WTC11 (cell line): ENCODE results near the gene UTP11. TPM values are rescaled to one million over a fixed set of nuclear protein-coding genes. Genes with fewer than 3 reads are reported as not detected.

Experiments
- ATAC-seq: fragments of 200-7000 bp; cut with Tn5 transposase; 2 replicates; pipeline ENCODE4 v1.10.0; 2021; ENCODE audit warnings: mild to moderate bottlenecking, moderate library complexity
- CTCF ChIA-PET: fragments of 300-600 bp; sonication (Branson Sonifier 250); formaldehyde crosslinking; loops from one replicate; lab custom pipeline; 2021; ENCODE audit warnings: antibody characterized with exemption; lab: Charles Lee
- POLR2A ChIA-PET: fragments of 350-600 bp; sonication (Branson Sonifier 250); formaldehyde crosslinking; loops from one replicate; lab custom pipeline; 2021; ENCODE audit warnings: antibody characterized with exemption; lab: Charles Lee
- DNase-seq: peaks from one replicate; pipeline ENCODE4 v3.0.0; 2021; ENCODE audit warnings: low spot score
- H3K27ac Mint-ChIP-seq: 2 replicates; pipeline ENCODE4 v1.8.0; 2021; ENCODE audit warnings: mixed read lengths
- H3K27me3 Mint-ChIP-seq: 2 replicates; pipeline ENCODE4 v1.8.0; 2021; ENCODE audit warnings: low read depth, mild to moderate bottlenecking, moderate library complexity, mixed read lengths
- H3K36me3 Mint-ChIP-seq: 2 replicates; pipeline ENCODE4 v1.8.0; 2021; ENCODE audit warnings: mixed read lengths
- H3K4me1 Mint-ChIP-seq: 2 replicates; pipeline ENCODE4 v1.8.0; 2022; ENCODE audit warnings: mixed read lengths
- H3K4me3 Mint-ChIP-seq: 2 replicates; pipeline ENCODE4 v1.8.0; 2021; ENCODE audit warnings: mild to moderate bottlenecking, moderate library complexity, mixed read lengths
- H3K9me3 Mint-ChIP-seq: 2 replicates; pipeline ENCODE4 v1.8.0; 2021; ENCODE audit warnings: mixed read lengths
- ARID4B ChIP-seq: sonication (generic); formaldehyde crosslinking; IDR thresholded peaks from 2 replicates; pipeline ENCODE4 v1.8.0; 2023; ENCODE audit warnings: missing genetic modification reagents, mild to moderate bottlenecking, borderline replicate concordance
- CBFB ChIP-seq: sonication (generic); formaldehyde crosslinking; IDR thresholded peaks from 2 replicates; pipeline ENCODE4 v1.8.1; 2022; ENCODE audit warnings: mild to moderate bottlenecking, low read depth, missing genetic modification reagents
- CDX4 ChIP-seq: fragments of 250-450 bp; sonication (Bioruptor Pico); IDR thresholded peaks from 2 replicates; pipeline ENCODE4 v1.9.0; 2021; ENCODE audit warnings: moderate library complexity, mild to moderate bottlenecking, inconsistent platforms, borderline replicate concordance
- CTCF ChIP-seq: fragments of 200-600 bp; IDR thresholded peaks from 2 replicates; pipeline ENCODE4 v1.8.0; 2022; ENCODE audit warnings: antibody characterized with exemption
- ELF4 ChIP-seq: sonication (generic); formaldehyde crosslinking; IDR thresholded peaks from 2 replicates; pipeline ENCODE4 v1.8.1; 2022; ENCODE audit warnings: low read depth, mild to moderate bottlenecking, moderate library complexity, missing genetic modification reagents
- ESRRA ChIP-seq: sonication (generic); formaldehyde crosslinking; IDR thresholded peaks from 2 replicates; pipeline ENCODE4 v1.8.1; 2022; ENCODE audit warnings: mild to moderate bottlenecking, missing genetic modification reagents, borderline replicate concordance
- JAZF1 ChIP-seq: fragments of 250-450 bp; sonication (Bioruptor Pico); IDR thresholded peaks from 2 replicates; pipeline ENCODE4 v1.9.0; 2021; ENCODE audit warnings: moderate library complexity, mild to moderate bottlenecking, inconsistent platforms
- JUN ChIP-seq: sonication (generic); formaldehyde crosslinking; IDR thresholded peaks from 2 replicates; pipeline ENCODE4 v1.8.0; 2023; ENCODE audit warnings: mild to moderate bottlenecking, missing genetic modification reagents
- MXD4 ChIP-seq: fragments of 250-450 bp; sonication (Bioruptor Pico); IDR thresholded peaks from 2 replicates; pipeline ENCODE4 v1.8.0; 2021; ENCODE audit warnings: mild to moderate bottlenecking, moderate library complexity, borderline replicate concordance
- NR1H2 ChIP-seq: sonication (generic); formaldehyde crosslinking; IDR thresholded peaks from 2 replicates; pipeline ENCODE4 v1.9.0; 2021; ENCODE audit warnings: mild to moderate bottlenecking, moderate library complexity, missing genetic modification reagents
- NR2C2 ChIP-seq: sonication (generic); formaldehyde crosslinking; IDR thresholded peaks from 2 replicates; pipeline ENCODE4 v1.8.0; 2022; ENCODE audit warnings: mild to moderate bottlenecking, missing genetic modification reagents
- OVOL2 ChIP-seq: fragments of 250-450 bp; sonication (Bioruptor Pico); IDR thresholded peaks from 2 replicates; pipeline ENCODE4 v1.9.0; 2021; ENCODE audit warnings: mild to moderate bottlenecking, borderline replicate concordance
- SP1 ChIP-seq: sonication (generic); formaldehyde crosslinking; conservative IDR thresholded peaks from 2 replicates; pipeline ENCODE4 v1.8.1; 2022; ENCODE audit warnings: missing genetic modification reagents
- ZNF317 ChIP-seq: sonication (generic); formaldehyde crosslinking; IDR thresholded peaks from 2 replicates; pipeline ENCODE4 v1.8.1; 2023; ENCODE audit warnings: low read depth, mild to moderate bottlenecking, moderate library complexity, missing genetic modification reagents, borderline replicate concordance
- ZNF396 ChIP-seq: fragments of 250-450 bp; sonication (Bioruptor Pico); IDR thresholded peaks from 2 replicates; pipeline ENCODE4 v1.8.0; 2021; ENCODE audit warnings: mild to moderate bottlenecking, moderate library complexity, borderline replicate concordance
- ZNF671 ChIP-seq: fragments of 250-450 bp; sonication (Bioruptor Pico); IDR thresholded peaks from 2 replicates; pipeline ENCODE4 v1.8.0; 2021; ENCODE audit warnings: mild to moderate bottlenecking
- total RNA-seq: library from RNA; stranded (reverse); gene quantifications from 3 replicates; pipeline ENCODE4 v1.2.3, GENCODE V29; 2021
- TF ChIP-seq, protein P1 (sequence below): sonication (generic); formaldehyde crosslinking; conservative IDR thresholded peaks from 2 replicates; pipeline ENCODE4 v1.8.1; 2023; ENCODE audit warnings: mild to moderate bottlenecking, low read depth, missing genetic modification reagents, moderate library complexity
- TF ChIP-seq, protein P2 (sequence below): sonication (generic); formaldehyde crosslinking; conservative IDR thresholded peaks from 2 replicates; pipeline ENCODE4 v1.8.1; 2022; ENCODE audit warnings: mild to moderate bottlenecking, missing genetic modification reagents
- TF ChIP-seq, protein P3 (sequence below): sonication (generic); formaldehyde crosslinking; IDR thresholded peaks from 2 replicates; pipeline ENCODE4 v1.8.1; 2023; ENCODE audit warnings: mild to moderate bottlenecking, missing genetic modification reagents

The UTP11 gene
- total RNA-seq, 1 experiment from 2014 or later = 42.2 TPM

GRCh38 chr1:37994886-37995566 is 17.5 kb upstream of the UTP11 start:
- no peak for ATAC-seq
- Mint-ChIP-seq H3K27ac (peak overlapping the region; percentile 79), H3K27me3 (no peaks in the 10 kb centered on the region), H3K36me3 (peaks cover 10% of the 10 kb centered on the region), H3K9me3 (no peaks in the 10 kb centered on the region), H3K4me1 (peaks cover 33% of the 10 kb centered on the region), H3K4me3 (peak overlapping the region; percentile 78)
- no peak for DNase-seq
- POLR2A ChIA-PET = interaction anchor here (0.6 to 1.9 kb wide), 3 partner anchors 33 to 470 kb away, joined by 4 to 7 read pairs (median 5); no protein-coding TSS in a partner anchor
- no peak for TF ChIP-seq ELF4 (CRISPR knock-in tag)
- TF ChIP-seq, protein P1, sequence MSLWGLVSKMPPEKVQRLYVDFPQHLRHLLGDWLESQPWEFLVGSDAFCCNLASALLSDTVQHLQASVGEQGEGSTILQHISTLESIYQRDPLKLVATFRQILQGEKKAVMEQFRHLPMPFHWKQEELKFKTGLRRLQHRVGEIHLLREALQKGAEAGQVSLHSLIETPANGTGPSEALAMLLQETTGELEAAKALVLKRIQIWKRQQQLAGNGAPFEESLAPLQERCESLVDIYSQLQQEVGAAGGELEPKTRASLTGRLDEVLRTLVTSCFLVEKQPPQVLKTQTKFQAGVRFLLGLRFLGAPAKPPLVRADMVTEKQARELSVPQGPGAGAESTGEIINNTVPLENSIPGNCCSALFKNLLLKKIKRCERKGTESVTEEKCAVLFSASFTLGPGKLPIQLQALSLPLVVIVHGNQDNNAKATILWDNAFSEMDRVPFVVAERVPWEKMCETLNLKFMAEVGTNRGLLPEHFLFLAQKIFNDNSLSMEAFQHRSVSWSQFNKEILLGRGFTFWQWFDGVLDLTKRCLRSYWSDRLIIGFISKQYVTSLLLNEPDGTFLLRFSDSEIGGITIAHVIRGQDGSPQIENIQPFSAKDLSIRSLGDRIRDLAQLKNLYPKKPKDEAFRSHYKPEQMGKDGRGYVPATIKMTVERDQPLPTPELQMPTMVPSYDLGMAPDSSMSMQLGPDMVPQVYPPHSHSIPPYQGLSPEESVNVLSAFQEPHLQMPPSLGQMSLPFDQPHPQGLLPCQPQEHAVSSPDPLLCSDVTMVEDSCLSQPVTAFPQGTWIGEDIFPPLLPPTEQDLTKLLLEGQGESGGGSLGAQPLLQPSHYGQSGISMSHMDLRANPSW (CRISPR knock-in tag) = no peak
- TF ChIP-seq MXD4 (CRISPR knock-in tag) = no peak
- TF ChIP-seq, protein P2, sequence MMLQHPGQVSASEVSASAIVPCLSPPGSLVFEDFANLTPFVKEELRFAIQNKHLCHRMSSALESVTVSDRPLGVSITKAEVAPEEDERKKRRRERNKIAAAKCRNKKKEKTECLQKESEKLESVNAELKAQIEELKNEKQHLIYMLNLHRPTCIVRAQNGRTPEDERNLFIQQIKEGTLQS = no peak
- no peak for TF ChIP-seq ZNF396 (CRISPR knock-in tag)
- no peak for TF ChIP-seq JAZF1 (CRISPR knock-in tag)
- TF ChIP-seq OVOL2 (CRISPR knock-in tag) = no peak
- TF ChIP-seq ZNF671 = no peak
- TF ChIP-seq, protein P3, sequence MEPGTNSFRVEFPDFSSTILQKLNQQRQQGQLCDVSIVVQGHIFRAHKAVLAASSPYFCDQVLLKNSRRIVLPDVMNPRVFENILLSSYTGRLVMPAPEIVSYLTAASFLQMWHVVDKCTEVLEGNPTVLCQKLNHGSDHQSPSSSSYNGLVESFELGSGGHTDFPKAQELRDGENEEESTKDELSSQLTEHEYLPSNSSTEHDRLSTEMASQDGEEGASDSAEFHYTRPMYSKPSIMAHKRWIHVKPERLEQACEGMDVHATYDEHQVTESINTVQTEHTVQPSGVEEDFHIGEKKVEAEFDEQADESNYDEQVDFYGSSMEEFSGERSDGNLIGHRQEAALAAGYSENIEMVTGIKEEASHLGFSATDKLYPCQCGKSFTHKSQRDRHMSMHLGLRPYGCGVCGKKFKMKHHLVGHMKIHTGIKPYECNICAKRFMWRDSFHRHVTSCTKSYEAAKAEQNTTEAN = no peak
- CTCF ChIA-PET = interaction anchor here (1.5 kb wide), 1 partner anchor 15 kb away, joined by 4 read pairs; no protein-coding TSS in a partner anchor

- POLR2A ChIA-PET = interaction anchor here (0.6 to 1.9 kb wide), 10 partner anchors 10 to 471 kb away, joined by 3 to 8 read pairs (median 4); partner anchors contain the start of genes FHL3 and UTP11
- peak; percentile 71 for ATAC-seq
- TF ChIP-seq ELF4 (CRISPR knock-in tag) (no peak), ARID4B (CRISPR knock-in tag) (0 out of 2 replicates have a peak, but pooled peaks have one; percentile 20), SP1 (CRISPR knock-in tag) (peak; percentile 79; the same call in 1 of the 2 replicates), NR1H2 (CRISPR knock-in tag) (no peak), ZNF317 (CRISPR knock-in tag) (no peak), CTCF (no peak), CBFB (CRISPR knock-in tag) (no peak), ESRRA (CRISPR knock-in tag) (peak; percentile 86; the same call in 1 of the 2 replicates), CDX4 (CRISPR knock-in tag) (no peak), JUN (CRISPR knock-in tag) (no peak), JAZF1 (CRISPR knock-in tag) (no peak), NR2C2 (CRISPR knock-in tag) (no peak)
- TF ChIP-seq, protein P2 = no peak
Measured at GRCh38 chr1:37995751-37996345, 16.7 kb upstream of the UTP11 start.

More at GRCh38 chr1:37995751-37996345, 16.7 kb upstream of the UTP11 start:
- peak overlapping the region; percentile 95 for H3K27ac Mint-ChIP-seq
- H3K4me3 Mint-ChIP-seq = peak overlapping the region; percentile 78
- H3K36me3 Mint-ChIP-seq = peaks cover 10% of the 10 kb centered on the region
- CTCF ChIA-PET = interaction anchor here (0.7 to 1.7 kb wide), 7 partner anchors 14 to 526 kb away, joined by 3 to 6 read pairs (median 4); no protein-coding TSS in a partner anchor
- peaks cover 34% of the 10 kb centered on the region for H3K4me1 Mint-ChIP-seq
- DNase-seq = peak; percentile 85
- no peaks in the 10 kb centered on the region for H3K27me3 Mint-ChIP-seq
- H3K9me3 Mint-ChIP-seq = no peaks in the 10 kb centered on the region
